Bronchial epithelial cell (primary cell): ENCODE results near the gene PIP5K1B. TPM values are rescaled to one million over a fixed set of nuclear protein-coding genes. Genes with fewer than 3 reads are reported as not detected.

Experiments
- DNase-seq: peaks from one replicate; pipeline ENCODE4 v3.0.0-alpha.2; 2010; ENCODE audit warnings: low read depth
- FAIRE-seq: peaks from 2 replicates; lab custom pipeline; 2011; peaks lifted over from hg19 to GRCh38; lab: Jason Lieb, UNC
- H3K27me3 ChIP-seq: 2 replicates; pipeline ENCODE4 v1.5.1; 2011; ENCODE audit warnings: low read length; ENCODE audit not compliant: control insufficient read depth, insufficient read depth
- H3K36me3 ChIP-seq: 2 replicates; pipeline ENCODE4 v1.5.1; 2011; ENCODE audit warnings: low read length; ENCODE audit not compliant: control insufficient read depth, insufficient read depth
- H3K4me3 ChIP-seq: 2 replicates; pipeline ENCODE4 v1.5.1; 2011; ENCODE audit warnings: mild to moderate bottlenecking, low read depth, low read length, control low read depth
- total RNA-seq: library from RNA; depleted of rRNA; stranded (reverse); fragments of >200 nt; gene quantifications from 2 replicates; pipeline ENCODE4 v1.2.1, GENCODE V29; 2014
- TF ChIP-seq, protein P1 (sequence below): IDR thresholded peaks from 2 replicates; pipeline ENCODE4 v1.5.1; 2011; ENCODE audit warnings: mild to moderate bottlenecking, moderate library complexity, low read length, control low read depth, inconsistent platforms; ENCODE audit not compliant: insufficient read depth, severe bottlenecking

The PIP5K1B gene
- total RNA-seq, 1 donor from 2014 or later: 2.9 TPM

- no peak for DNase-seq
- TF ChIP-seq, protein P1, sequence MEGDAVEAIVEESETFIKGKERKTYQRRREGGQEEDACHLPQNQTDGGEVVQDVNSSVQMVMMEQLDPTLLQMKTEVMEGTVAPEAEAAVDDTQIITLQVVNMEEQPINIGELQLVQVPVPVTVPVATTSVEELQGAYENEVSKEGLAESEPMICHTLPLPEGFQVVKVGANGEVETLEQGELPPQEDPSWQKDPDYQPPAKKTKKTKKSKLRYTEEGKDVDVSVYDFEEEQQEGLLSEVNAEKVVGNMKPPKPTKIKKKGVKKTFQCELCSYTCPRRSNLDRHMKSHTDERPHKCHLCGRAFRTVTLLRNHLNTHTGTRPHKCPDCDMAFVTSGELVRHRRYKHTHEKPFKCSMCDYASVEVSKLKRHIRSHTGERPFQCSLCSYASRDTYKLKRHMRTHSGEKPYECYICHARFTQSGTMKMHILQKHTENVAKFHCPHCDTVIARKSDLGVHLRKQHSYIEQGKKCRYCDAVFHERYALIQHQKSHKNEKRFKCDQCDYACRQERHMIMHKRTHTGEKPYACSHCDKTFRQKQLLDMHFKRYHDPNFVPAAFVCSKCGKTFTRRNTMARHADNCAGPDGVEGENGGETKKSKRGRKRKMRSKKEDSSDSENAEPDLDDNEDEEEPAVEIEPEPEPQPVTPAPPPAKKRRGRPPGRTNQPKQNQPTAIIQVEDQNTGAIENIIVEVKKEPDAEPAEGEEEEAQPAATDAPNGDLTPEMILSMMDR: no peak
- FAIRE-seq: no peak
- Histone ChIP-seq H3K27me3 (no peaks in the 10 kb centered on the region), H3K4me3 (no peak overlapping the region), H3K36me3 (no peaks in the 10 kb centered on the region)
Observed at GRCh38 chr9:69012696-69013381, 307.8 kb downstream of the PIP5K1B start.

DNA sequence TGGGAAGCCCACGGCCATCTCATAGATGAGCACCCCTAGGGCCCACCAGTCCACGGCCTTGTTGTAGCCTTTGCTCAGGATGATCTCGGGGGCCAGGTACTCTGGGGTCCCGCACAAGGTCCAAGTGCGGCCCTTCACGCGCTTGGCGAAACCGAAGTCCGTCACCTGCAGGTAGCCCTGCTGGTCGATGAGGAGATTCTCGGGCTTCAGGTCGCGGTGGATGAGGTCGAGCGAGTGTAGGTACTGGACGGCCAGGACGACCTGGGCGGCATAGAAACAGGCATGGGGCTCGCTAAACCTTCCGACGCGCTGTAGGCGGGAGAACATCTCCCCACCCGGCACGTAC lies 308.3 kb downstream of the PIP5K1B start:
- Histone ChIP-seq H3K27me3 (no peaks in the 10 kb centered on the region), H3K36me3 (no peaks in the 10 kb centered on the region), H3K4me3 (no peak overlapping the region)
- DNase-seq: no peak
- TF ChIP-seq, protein P1: no peak
- no peak for FAIRE-seq

- H3K27me3 ChIP-seq: no peaks in the 10 kb centered on the region
- H3K36me3 ChIP-seq: no peaks in the 10 kb centered on the region
- no peak for FAIRE-seq
Observed at GRCh38 chr9:69014013-69014412, 309.0 kb downstream of the PIP5K1B start, which contains the start of gene PRKACG. TSS of gene PRKACG (minus strand) at chr9:69014113. CDS start at chr9:69014092, 21 bp downstream.

GRCh38 chr9:69016191-69017096 lies 311.4 kb downstream of the PIP5K1B start:
- Histone ChIP-seq H3K27me3 (no peaks in the 10 kb centered on the region), H3K36me3 (no peaks in the 10 kb centered on the region), H3K4me3 (no peak overlapping the region)
- DNase-seq (no peak), FAIRE-seq (no peak)
- TF ChIP-seq, protein P1: no peak

More at GRCh38 chr9:69014013-69014412, 309.0 kb downstream of the PIP5K1B start, which contains the start of gene PRKACG:
- TF ChIP-seq, protein P1: no peak
- no peak for DNase-seq
- no peak within 1 kb of the TSS for H3K4me3 ChIP-seq

DNA sequence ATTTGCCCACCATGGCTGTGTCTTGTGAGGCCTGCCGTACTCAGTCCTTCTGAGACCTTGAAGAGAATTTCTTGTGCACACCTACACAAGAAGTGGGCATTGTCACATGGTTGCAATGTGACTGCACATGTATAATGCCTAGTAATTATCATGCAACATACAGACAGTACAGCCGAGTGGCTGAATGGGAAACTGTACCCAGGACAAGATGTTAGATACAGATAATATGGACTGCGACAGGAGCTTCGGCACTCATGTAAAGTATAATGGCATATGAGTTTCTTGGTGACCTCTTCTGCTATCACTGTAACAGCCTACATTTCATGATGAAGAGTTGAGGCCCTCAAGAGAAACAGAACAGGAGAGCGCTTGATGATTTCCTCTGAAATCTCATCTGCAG lies 313.7 kb downstream of the PIP5K1B start:
- no peak for DNase-seq
- Histone ChIP-seq H3K36me3 (no peaks in the 10 kb centered on the region), H3K27me3 (no peaks in the 10 kb centered on the region), H3K4me3 (no peak overlapping the region)
- FAIRE-seq: no peak
- TF ChIP-seq, protein P1: no peak
